Effector memory CD8-positive, alpha-beta T cell (primary cell): ENCODE data around the gene HS2ST1.

Experiments used
- ATAC-seq: fragments of 150-1000 bp; cut with Tn5 transposase; replicated peaks from 2 replicates; pipeline ENCODE4 v1.10.0; 2021; ENCODE audit warnings: mild to moderate bottlenecking, moderate library complexity
- DNase-seq, 3 experiments: peaks; one replicate each; pipeline ENCODE4 v3.0.0; 2021
- H3K27ac Mint-ChIP-seq, 2 donors: one replicate each; pipeline ENCODE4 v1.8.0; 2022; ENCODE audit warnings: mild to moderate bottlenecking in 2 of 2, mixed read lengths in 2 of 2, moderate library complexity in 2 of 2
- H3K27me3 Mint-ChIP-seq, 2 donors: one replicate each; pipeline ENCODE4 v1.8.0; 2022; ENCODE audit warnings: mixed read lengths in 2 of 2
- H3K36me3 Mint-ChIP-seq: one replicate; pipeline ENCODE4 v1.8.0; 2022; ENCODE audit warnings: mild to moderate bottlenecking, moderate library complexity, mixed read lengths; ENCODE audit not compliant: insufficient read depth
- H3K4me1 Mint-ChIP-seq, 2 donors: one replicate each; pipeline ENCODE4 v1.8.0; 2022; ENCODE audit warnings: low read depth in 2 of 2, mixed read lengths in 2 of 2
- H3K4me3 Mint-ChIP-seq, 2 donors: one replicate each; pipeline ENCODE4 v1.8.0; 2022; ENCODE audit warnings: mild to moderate bottlenecking in 2 of 2, mixed read lengths in 2 of 2, moderate library complexity in 2 of 2
- H3K9me3 Mint-ChIP-seq, 2 donors: one replicate each; pipeline ENCODE4 v1.8.0; 2022; ENCODE audit warnings: mixed read lengths in 2 of 2

HS2ST1 gene

DNA sequence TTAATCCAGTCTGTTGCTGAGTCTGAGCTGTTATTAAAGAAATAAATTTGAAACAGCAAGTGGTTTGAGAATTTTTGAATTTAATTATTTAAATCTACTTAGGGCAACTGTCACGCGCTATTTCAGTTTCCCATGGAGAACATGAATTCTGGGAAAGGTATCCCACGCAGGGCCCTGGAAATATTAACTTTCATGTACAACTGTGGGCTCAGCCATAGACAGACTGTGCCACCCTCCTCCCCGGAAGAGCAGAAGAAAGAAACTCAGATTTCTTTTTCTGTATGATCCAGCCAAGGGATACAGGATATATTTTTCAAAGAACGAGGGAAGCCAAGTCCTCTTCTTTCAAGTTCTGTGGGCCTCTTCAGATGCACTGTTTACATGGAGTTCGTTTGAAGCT lies 241.7 kb downstream of the HS2ST1 start:
- DNase-seq, result no peak
- Mint-ChIP-seq H3K4me3 (no peak overlapping the region), H3K36me3 (no peaks in the 10 kb centered on the region), H3K27me3 (peaks cover 31 to 60% of the 10 kb centered on the region in 2 donors), H3K4me1 (peaks cover 10 to 11% of the 10 kb centered on the region in 2 donors), H3K27ac (no peak overlapping the region), H3K9me3 (no peaks in the 10 kb centered on the region)
- no peak for ATAC-seq

DNA sequence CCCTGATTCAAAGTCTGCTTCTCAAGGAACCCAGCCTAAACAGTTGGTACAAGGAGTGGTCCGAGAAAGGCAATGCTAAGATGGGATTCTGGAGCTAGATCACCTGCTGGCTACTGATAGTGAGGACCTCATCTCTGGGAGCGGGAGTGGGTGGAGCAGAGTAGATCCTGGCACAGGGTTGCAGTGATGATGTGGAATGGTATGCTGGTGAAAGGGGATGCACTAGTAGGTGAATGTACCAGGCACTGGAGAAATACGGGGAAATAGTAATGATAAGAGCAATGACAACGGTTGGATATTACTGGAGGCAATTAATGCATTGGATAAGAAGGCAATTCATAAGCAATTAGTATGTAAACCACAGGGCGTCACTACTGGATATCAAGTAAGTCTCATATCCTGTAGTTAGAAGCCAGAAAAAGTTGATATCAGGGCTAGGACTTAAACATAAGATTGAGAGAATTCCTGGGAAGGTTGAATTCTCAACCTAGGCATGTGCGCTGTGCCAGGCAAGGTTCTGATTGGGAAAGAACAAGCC lies 245.0 kb downstream of the HS2ST1 start:
- H3K4me3 Mint-ChIP-seq, result no peak overlapping the region
- H3K9me3 Mint-ChIP-seq, result no peaks in the 10 kb centered on the region
- ATAC-seq (no peak), DNase-seq (no peak)
- H3K4me1 Mint-ChIP-seq, result no peaks in the 10 kb centered on the region
- no peak overlapping the region for H3K27ac Mint-ChIP-seq
- H3K27me3 Mint-ChIP-seq, result peaks cover 7 to 43% of the 10 kb centered on the region in 2 donors
- no peaks in the 10 kb centered on the region for H3K36me3 Mint-ChIP-seq
